GM11168 (cell line): ENCODE measurements around the gene RNF227.
"Not testable (repeated sequence)": the region's sequence is repeated elsewhere in the genome, so short reads cannot be mapped to it uniquely, and the experiment has no call there.

Experiments
- in situ Hi-C: fragments of 300-500 bp; cut with MboI; formaldehyde crosslinking; loops from one replicate; pipeline ENCODE4 v1.12.0; 2022; ENCODE audit warnings: low sequenced_read_pairs; ENCODE audit not compliant: unreplicated experiment

The RNF227 gene

GRCh38 chr17:7915611-7916384, at the start of gene RNF227:
RNF227 (minus strand) TSS chr17:7916289; CDS start chr17:7916195, 94 bp downstream.
- in situ Hi-C loops = loop anchor here (10.0 kb wide), 1 partner anchor 129 kb away; no protein-coding TSS in a partner anchor

DNA sequence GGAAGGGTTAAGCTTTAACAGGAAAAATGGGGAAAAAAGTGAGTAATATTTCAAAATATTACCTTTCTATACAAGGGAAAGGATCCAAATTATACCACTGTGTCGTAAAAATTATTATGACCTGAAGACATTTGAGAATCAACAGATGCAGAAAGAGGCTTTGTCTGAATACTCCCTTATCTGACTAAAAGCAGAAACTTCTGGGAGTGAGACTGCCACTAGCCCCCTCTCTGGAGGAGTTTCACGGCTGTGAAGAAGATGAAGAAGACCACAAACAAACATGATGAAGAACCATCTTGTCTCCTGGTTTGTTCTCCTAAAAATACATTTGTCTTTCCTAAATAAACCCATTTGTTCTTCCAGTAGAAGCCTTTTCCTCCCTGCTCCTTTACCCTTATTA, 45.3 kb upstream of the RNF227 start:
- in situ Hi-C loops = no loop called here

DNA sequence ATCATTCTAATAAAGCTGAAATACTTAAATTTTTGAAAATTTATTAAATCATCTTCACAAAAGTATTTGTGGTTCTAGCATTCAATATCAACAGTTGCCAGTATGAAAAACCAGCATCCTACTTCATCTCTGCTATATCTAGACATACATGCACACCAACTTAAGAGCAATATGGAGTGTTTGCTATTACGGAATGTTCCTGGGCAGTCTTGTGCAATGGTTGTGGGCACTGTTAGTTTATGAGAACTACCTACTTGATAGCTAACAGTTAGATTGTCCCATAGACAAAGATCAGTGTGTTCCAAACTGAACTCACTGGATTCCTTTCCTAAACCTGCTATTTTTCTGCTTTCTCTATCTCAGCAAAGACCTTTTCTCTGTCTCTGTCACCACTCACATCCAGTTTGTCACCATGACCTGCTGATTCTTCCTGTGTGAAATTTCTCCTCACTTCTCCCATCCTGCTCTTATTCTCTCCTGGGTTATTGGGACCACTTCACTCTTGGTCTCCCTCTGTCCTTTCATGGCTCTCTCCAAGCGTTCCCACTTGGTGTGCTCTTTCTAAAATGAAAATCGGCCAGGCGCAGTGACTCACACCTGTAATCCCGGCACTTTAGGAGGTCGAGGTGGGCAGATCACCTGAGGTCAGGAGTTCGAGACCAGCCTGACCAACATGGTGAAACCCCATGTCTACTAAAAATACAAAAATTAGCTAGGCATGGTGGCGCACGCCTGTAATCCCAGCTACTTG, 43.6 kb upstream of the RNF227 start:
- in situ Hi-C loops = no loop called here

- in situ Hi-C loops = no loop called here
Observed at GRCh38 chr17:7956228-7956965, 40.3 kb upstream of the RNF227 start.

DNA sequence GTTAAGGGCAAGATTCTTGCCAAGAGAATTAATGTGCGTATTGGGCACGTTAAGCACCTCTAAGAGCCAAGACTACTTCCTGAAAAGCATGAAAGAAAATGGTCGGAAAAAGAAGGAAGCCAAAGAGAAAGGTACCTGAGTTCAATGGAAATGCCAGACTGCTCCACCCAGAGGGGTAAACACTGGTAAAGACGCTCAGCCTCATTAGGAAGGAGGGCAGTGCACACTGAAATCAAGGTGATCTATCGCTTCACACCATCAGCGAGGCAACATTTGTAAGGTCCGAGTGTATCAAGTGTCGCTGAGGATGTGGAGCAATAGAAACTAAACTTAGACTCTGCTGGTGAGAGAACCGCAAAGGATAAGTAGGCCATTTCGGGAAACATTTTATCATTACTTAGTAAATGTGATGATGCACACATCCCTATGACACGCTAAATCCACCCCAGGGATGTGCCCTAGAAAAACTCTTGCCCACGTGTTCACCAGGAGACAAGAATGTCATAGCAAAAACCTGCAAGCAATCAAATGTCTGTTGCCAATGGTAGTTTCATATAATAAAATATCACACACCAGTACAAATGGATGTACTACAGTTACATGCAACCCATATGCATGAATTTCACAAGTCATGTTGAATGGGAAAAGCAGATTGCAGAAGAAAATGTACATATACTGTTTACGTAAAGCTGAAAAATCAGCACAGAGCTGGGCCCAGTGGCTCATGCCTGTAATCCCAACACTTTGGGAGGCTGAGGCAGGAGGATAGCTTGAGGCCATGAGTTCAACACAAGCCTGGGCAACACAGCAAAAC, 39.5 kb upstream of the RNF227 start:
- in situ Hi-C loops = no loop called here

DNA sequence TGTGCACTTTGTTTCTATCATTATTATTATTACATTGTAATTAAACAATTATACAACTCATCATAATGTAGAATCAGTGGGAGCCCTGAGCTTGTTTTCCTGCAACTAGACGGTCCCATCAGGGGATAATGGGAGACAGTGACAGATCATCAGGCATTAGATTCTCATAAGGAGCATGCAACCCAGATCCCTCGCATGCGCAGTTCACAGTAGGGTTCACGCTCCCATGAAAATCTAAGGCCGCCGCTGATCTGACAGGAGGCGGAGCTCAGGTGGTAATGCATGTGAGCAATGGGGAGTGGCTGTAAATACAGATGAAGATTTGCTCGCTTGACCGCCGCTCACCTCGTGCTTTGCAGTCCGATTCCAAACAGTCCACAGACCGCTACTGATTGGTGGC, 37.2 kb upstream of the RNF227 start:
- in situ Hi-C loops = not testable (repeated sequence)

DNA sequence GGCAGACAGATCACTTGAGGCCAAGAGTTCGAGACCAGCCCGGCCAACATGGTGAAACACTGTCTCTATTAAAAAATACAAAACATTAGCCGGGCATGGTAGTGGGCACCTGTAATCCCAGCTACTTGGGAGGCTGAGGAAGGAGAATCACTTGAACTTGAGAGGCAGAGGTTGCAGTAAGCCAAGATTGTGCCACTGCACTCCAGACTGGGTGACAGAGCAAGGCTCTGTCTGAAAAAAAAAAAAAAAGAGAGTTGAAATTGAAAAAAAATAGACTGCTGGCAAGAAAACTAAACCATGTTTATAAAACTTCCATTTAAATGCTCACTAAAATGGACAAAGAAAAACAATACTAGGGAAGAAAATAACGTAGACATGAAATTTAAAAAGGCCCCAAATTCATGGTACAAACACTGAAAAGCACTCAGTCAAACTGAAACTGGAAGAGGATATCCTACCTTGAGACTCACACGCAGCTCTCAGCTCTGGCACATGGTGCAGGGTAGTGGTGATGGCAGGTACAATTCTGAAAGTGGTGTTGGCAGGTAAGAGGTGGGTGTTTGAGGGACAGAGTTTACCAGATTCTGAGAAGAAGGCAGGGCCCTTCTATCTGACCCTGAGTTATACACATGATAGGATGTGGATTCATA, 35.2 kb upstream of the RNF227 start:
- in situ Hi-C loops = no loop called here

DNA sequence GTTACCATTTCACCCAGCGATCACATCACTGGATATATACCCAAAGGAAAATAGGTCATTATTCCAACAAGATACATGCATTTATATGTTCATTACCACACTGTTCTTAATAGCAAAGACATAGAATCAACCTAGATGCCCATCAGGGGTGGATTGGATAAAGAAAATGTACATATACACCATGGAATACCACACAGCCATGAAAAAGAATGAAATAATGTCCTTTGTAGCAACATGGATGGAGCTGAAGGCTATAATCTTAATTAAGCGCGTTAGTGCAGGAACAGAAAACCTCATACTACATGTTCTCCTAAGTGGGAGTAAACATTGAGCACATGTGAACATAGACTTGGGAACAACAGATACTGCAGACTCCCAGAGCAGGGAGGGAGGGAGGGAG, 34.5 kb upstream of the RNF227 start:
- in situ Hi-C loops = no loop called here

GRCh38 chr17:7947651-7948050, 31.6 kb upstream of the RNF227 start:
- in situ Hi-C loops = no loop called here

- in situ Hi-C loops = no loop called here
Observed at GRCh38 chr17:7946441-7946840, 30.4 kb upstream of the RNF227 start.

- in situ Hi-C loops = no loop called here
Observed at GRCh38 chr17:7945651-7946050, 29.6 kb upstream of the RNF227 start.

GRCh38 chr17:7944326-7944725, 28.2 kb upstream of the RNF227 start:
- in situ Hi-C loops = no loop called here

DNA sequence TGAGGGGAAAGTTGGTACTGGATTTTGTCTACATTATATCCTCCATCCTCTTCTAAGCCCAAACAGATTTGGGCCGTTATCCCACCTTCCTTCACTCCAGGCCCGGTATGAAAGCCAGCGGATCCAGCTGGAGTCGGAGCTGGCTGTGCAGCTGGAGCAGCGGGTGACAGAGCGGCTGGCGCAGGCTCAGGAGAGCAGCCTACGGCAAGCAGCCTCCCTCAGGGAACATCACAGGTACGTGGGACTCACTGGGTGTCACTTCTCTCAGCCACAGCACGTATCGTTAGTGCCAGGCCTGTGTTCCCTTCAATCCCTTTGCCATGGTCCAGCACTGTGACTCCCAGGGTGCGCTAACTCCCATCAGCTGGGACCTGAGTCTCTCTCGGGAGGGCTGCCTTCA, 27.2 kb upstream of the RNF227 start:
- in situ Hi-C loops = no loop called here

- in situ Hi-C loops = no loop called here
Observed at GRCh38 chr17:7940743-7941142, 24.7 kb upstream of the RNF227 start.

DNA sequence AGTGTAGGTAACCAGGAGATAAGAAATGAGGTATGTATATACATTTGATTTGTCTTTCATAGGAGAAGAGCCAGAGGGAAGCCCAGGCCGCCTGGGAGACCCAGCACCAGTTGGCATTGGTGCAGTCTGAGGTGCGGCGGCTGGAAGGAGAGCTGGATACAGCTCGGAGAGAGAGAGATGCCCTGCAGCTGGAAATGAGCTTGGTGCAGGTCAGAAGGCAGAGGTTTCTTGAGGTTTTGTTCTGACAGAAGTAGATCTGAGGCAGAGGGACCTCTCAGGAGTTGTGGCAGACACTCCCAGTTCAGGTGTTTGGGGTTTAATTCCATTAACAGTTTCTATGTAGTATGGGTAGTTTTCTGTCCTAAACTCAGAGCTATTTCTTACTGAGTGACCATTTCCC, 23.9 kb upstream of the RNF227 start:
- in situ Hi-C loops = no loop called here

DNA sequence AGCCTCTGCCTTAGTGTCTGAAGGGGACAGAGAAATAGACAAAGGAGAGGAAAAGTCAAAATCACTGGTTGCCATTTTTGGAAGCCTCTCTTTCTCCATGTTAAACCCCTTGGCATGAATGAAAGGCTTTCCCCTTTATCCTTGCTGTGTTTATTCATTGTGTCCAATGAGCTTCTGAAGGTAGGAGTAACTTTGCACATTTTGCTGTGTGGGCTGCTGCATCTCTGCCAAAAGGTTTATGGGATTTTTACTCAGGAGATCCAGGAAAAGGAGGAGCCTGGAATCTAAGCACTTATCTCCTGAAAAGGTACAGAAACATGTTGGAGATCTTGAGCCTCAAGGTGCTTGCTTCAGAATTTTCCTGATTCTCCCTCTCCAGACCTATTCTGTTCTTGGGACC, 19.8 kb upstream of the RNF227 start:
- in situ Hi-C loops = no loop called here

GRCh38 chr17:7932949-7933348, 16.9 kb upstream of the RNF227 start:
- in situ Hi-C loops = no loop called here

- in situ Hi-C loops = no loop called here
Observed at GRCh38 chr17:7932483-7932891, 16.4 kb upstream of the RNF227 start.

DNA sequence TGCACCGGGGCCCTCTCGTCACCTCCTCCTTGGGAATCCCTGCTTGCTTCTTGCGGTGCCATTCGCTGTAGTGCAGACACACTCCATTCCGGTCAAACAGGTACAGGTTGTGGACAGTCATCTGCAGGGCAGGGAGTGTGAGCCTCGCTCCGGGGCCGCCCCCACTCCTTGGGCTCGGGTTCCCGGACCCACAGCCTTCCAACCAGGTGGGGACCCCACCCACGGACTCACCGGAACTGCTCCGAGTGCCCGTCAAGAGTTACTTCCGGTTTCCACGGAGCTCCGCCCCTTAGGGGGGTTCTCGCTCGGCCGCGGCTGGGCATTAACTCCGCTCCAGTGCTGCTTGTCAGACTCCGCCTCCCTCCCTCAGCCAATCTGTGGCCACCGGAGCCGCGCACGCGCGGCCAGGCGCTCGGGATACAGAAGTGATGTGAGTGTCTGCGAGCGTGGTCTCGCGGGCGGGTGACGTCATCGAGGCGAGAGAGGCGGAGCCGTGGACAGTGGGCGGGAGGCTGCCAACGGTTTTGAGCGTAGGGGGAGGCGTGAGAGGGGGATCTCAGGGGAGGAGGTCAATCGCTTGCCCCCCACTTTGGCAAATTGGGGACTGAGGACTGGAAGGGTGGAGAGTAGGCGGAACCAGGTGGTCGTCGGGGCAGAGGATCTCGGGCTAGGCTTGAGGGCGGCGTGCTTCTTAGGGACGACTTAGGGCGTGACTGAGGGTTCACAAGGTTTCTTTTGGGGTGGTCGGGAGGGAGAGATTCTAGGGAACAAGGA, 15.8 kb upstream of the RNF227 start, which contains the start of the genes CNTROB and TRAPPC1:
TSS of gene CNTROB (plus strand) at position 498 of the 774 bp plus-strand sequence. CDS start 874 bp downstream, outside the sequence.
TSS of gene TRAPPC1 (minus strand) at position 238 of the 774 bp plus-strand sequence. CDS start at position 121, 117 bp downstream.
- in situ Hi-C loops = no loop called here
